Stimulated activated effector memory CD8-positive, alpha-beta T cell treated with anti-CD3 and anti-CD28 coated beads, Interleukin-12 subunit alpha, Interleukin-12 subunit beta, amount 100 ng/mL, for 72 hours (primary cell): ENCODE measurements around the gene PPCDC.

Experiments used
- ATAC-seq: fragments of 150-1000 bp; cut with Tn5 transposase; 2 replicates; pipeline ENCODE4 v1.10.0; 2021
- DNase-seq, 2 donors: peaks; one replicate each; pipeline ENCODE4 v3.0.0; 2021 to 2022; ENCODE audit warnings: low spot score in 2 of 2
- H3K27ac Mint-ChIP-seq: one replicate; pipeline ENCODE4 v1.8.0; 2022; ENCODE audit warnings: mild to moderate bottlenecking, mixed read lengths
- H3K36me3 Mint-ChIP-seq: one replicate; pipeline ENCODE4 v1.8.0; 2022; ENCODE audit warnings: mild to moderate bottlenecking, mixed read lengths
- H3K4me1 Mint-ChIP-seq: one replicate; pipeline ENCODE4 v1.8.0; 2022; ENCODE audit warnings: mixed read lengths
- H3K4me3 Mint-ChIP-seq: one replicate; pipeline ENCODE4 v1.8.0; 2022; ENCODE audit warnings: mild to moderate bottlenecking, mixed read lengths
- H3K9me3 Mint-ChIP-seq: one replicate; pipeline ENCODE4 v1.8.0; 2022; ENCODE audit warnings: mixed read lengths

Gene PPCDC

DNA sequence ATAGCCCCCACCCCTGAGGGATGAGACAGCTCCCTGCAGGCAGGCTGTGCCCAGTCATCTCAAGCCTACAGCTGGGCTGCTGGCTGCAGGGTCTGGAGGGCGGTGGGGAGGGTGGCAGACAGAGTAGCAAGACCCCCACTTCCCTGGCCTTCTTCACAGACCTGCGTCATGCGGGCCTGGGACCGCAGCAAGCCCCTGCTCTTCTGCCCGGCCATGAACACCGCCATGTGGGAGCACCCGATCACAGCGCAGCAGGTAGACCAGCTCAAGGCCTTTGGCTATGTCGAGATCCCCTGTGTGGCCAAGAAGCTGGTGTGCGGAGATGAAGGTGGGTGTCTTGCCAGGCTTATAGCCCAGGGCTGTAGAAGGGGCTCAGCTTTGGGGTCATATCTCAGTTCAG is 25.0 kb downstream of the PPCDC start:
- peaks cover 46% of the 10 kb centered on the region for H3K4me1 Mint-ChIP-seq
- no peak for DNase-seq
- H3K4me3 Mint-ChIP-seq: no peak overlapping the region
- no peak overlapping the region for H3K27ac Mint-ChIP-seq
- no peak for ATAC-seq
- H3K9me3 Mint-ChIP-seq: no peaks in the 10 kb centered on the region
- H3K36me3 Mint-ChIP-seq: peaks cover 10% of the 10 kb centered on the region

DNA sequence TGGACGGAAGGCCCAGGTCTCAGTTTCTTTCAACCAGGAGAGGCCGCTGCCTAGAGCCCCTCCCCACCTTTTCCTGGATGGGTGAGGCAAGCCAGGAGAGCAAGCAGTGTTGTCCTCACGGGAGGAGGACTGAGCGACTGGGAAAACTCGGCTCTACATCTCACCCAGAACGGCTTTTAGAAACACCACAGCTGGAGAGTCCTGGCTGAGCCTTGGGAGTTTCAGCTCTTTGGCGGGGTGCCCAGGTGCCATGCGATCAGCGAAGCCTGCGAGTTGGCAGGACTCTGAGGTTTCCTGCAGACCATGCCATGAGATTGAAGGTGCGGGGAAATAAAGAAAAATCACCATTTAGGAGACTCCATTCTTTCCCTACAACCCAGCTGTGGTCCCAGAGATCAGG is 26.0 kb downstream of the PPCDC start:
- H3K4me3 Mint-ChIP-seq: no peak overlapping the region
- H3K4me1 Mint-ChIP-seq: peaks cover 36% of the 10 kb centered on the region
- ATAC-seq (no peak), DNase-seq (no peak)
- peaks cover 10% of the 10 kb centered on the region for H3K36me3 Mint-ChIP-seq
- H3K27ac Mint-ChIP-seq: no peak overlapping the region
- H3K9me3 Mint-ChIP-seq: no peaks in the 10 kb centered on the region

DNA sequence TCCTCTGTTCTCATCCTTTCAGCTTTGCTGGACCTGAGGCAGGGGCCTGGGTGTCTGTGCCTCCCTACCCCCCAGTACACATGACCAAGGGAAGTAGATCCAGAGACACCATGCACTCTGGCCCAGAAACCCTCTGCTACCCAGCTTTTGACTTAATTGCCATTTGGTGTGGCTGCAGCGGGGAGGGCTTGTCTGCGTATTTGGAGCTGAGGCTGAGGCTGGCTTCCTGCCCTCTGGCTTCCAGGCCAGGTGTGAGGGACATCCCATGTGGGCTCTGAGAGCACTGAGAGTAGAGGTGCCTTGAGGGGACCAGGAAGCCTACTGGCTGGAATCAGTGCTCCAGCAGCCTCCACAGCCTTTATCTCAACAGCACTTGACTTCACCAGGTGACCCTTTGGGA is 26.9 kb downstream of the PPCDC start:
- H3K4me1 Mint-ChIP-seq: peaks cover 27% of the 10 kb centered on the region
- no peak overlapping the region for H3K27ac Mint-ChIP-seq
- no peaks in the 10 kb centered on the region for H3K9me3 Mint-ChIP-seq
- peaks cover 10% of the 10 kb centered on the region for H3K36me3 Mint-ChIP-seq
- no peak for DNase-seq
- ATAC-seq: no peak
- no peak overlapping the region for H3K4me3 Mint-ChIP-seq

DNA sequence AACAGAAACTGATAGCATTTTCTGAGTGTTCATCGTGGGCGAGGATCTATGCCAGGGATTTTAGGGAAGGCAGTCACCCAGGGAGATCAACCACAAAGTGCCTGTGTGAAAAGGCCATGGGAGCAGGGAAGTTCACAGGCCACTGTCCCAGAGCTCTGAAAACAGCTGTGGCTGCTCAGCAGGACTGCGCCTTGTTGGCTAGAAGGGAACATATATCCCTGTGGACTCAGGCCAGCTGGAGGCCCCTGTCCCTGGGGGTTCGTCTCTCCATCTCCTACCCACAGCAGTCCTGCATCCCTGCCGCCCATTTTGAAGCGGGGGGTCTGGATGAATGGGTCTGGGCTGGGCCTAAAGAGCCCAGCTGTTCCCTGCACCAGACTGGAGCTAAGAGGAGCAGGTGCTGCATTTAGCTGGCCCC is 27.8 kb downstream of the PPCDC start:
- H3K4me3 Mint-ChIP-seq: no peak overlapping the region
- DNase-seq (no peak), ATAC-seq (no peak)
- peaks cover 24% of the 10 kb centered on the region for H3K4me1 Mint-ChIP-seq
- H3K9me3 Mint-ChIP-seq: no peaks in the 10 kb centered on the region
- H3K27ac Mint-ChIP-seq: no peak overlapping the region
- H3K36me3 Mint-ChIP-seq: peaks cover 10% of the 10 kb centered on the region

DNA sequence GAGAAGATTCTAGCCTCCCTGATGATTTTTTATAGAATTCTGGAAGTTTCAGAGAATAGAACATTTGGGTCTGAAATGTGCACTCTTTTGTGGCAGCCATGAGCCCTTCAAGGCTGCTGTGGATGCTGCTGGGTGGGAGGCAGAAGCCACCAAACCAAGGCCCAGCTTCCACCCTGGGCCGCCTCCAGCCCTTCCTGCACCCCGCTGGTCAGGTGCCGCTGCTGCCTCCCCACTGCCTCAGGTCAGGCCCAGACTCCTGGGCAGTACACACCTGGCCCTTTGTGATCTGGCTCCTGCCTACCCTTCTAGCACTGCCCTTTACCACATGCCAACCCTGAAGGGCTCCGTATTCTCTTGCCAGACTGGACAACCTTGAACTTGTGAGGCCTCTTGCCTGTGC is 28.3 kb downstream of the PPCDC start:
- no peak for DNase-seq
- H3K4me1 Mint-ChIP-seq: peaks cover 21% of the 10 kb centered on the region
- H3K4me3 Mint-ChIP-seq: no peak overlapping the region
- H3K27ac Mint-ChIP-seq: peak overlapping the region; percentile 8
- no peaks in the 10 kb centered on the region for H3K9me3 Mint-ChIP-seq
- H3K36me3 Mint-ChIP-seq: peaks cover 10% of the 10 kb centered on the region
- ATAC-seq: no peak

DNA sequence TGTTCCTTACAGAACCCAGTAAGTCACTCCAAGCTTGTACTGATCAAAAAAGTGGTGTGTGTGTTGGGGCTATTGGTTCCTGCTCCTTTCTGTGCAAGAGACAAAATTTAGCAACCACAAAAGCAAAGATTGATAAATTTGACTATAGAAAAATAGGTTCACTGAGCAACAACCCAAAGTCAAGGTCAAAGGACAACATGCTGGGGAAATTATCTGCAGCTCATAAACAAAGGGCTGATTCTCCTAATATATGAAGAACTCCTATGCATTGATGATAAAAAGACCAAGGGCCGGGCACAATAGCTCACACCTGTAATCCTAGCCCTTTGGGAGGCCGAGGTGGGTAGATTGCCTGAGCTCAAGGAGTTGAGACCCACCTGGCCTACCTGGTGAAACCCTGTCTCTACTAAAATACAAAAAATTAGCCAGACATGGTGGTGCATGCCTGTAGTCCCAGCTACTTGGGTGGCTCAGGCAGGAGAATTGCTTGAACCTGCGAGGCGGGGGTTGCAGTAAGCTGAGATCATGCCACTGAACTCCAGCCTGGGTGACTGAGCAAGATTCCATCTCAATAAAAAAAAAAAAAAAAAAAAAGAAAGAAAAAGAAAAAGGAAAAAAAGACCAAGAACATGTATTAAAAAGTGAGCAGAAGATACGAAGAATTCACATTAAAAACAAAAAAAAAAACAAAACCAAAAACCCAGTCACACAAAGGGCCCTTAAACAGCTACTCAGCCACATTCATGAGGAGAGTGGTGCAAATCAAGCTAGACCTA is 29.8 kb downstream of the PPCDC start:
- Mint-ChIP-seq H3K27ac (no peak overlapping the region), H3K9me3 (no peaks in the 10 kb centered on the region), H3K36me3 (peaks cover 10% of the 10 kb centered on the region), H3K4me3 (no peak overlapping the region), H3K4me1 (peaks cover 8% of the 10 kb centered on the region)
- ATAC-seq (no peak), DNase-seq (no peak)

DNA sequence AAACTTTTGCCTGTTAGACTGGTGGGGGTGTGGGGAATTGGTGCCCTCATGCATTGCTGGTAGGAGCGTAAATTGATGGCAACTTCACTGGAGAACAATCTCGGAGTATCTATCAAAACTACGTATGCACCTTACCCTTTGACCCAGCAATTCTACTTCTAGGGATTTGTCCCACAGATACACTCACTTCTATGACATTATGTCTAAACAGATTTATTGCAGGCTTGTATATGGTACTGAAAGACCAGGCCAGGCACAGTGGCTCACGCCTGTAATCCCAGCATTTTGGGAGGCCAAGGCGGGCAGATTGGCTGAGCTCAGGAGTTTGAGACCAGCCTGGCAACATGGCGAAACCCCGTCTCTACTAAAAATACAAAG is 30.3 kb downstream of the PPCDC start:
- H3K4me3 Mint-ChIP-seq: no peak overlapping the region
- no peak for DNase-seq
- H3K4me1 Mint-ChIP-seq: peaks cover 8% of the 10 kb centered on the region
- no peaks in the 10 kb centered on the region for H3K9me3 Mint-ChIP-seq
- no peak for ATAC-seq
- peaks cover 7% of the 10 kb centered on the region for H3K36me3 Mint-ChIP-seq
- H3K27ac Mint-ChIP-seq: no peak overlapping the region

DNA sequence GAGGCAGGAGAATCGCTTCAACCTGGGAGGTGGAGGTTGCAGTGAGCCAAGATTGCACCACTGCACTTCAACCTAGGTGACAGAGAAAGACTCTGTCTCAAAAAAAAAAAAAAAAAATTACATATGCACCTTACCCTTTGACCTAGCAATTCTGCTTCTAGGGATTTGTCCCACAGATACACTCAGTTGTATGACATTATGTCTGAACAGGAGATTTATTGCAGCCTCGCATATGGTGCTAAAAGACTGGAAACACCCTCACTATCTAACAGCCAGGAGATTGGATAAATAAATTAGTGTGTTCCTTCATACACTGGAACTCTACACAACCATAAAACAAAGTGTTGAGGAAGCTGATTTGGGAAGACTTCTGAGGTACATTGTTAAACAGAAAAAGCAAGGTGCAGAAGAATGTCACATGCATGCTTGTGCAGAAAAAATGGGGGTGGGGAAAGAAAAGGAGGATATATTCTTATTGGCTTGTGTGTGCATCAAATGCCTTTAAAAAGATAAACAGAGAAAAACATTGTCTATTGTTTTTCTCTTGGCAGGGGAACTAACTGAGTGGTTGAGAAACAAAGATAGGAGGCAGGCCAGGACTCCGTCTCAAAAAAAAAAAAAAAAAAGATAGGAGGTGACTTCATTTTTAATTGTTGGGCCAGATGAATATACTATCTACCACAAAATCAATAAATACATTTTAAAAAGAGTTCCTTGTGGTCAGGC is 30.9 kb downstream of the PPCDC start:
- DNase-seq (no peak), ATAC-seq (no peak)
- H3K9me3 Mint-ChIP-seq: no peaks in the 10 kb centered on the region
- peaks cover 8% of the 10 kb centered on the region for H3K4me1 Mint-ChIP-seq
- no peak overlapping the region for H3K27ac Mint-ChIP-seq
- peaks cover under 1% of the 10 kb centered on the region for H3K36me3 Mint-ChIP-seq
- H3K4me3 Mint-ChIP-seq: no peak overlapping the region

DNA sequence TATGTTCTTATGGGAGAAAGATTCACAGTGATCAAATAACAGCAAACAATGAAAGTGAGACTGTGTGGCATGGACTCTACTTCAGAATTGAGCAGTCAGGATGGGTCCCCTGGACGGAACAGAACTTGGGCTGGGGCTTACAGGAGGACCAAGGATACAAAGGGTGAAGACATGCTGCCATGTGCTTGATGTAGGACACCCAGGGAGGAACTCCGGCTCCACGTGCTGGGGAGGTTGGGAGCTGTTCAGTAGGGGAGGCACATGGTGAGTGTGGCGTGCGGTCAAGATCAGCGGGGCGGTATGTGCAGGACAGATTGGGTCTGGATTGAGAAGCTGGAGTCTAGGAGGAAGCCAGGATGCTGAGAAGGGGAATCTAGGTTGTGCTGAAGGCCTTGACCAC is 32.6 kb downstream of the PPCDC start:
- DNase-seq (no peak), ATAC-seq (no peak)
- Mint-ChIP-seq H3K4me3 (no peak overlapping the region), H3K27ac (no peak overlapping the region), H3K36me3 (no peaks in the 10 kb centered on the region), H3K9me3 (no peaks in the 10 kb centered on the region), H3K4me1 (peaks cover 10% of the 10 kb centered on the region)

DNA sequence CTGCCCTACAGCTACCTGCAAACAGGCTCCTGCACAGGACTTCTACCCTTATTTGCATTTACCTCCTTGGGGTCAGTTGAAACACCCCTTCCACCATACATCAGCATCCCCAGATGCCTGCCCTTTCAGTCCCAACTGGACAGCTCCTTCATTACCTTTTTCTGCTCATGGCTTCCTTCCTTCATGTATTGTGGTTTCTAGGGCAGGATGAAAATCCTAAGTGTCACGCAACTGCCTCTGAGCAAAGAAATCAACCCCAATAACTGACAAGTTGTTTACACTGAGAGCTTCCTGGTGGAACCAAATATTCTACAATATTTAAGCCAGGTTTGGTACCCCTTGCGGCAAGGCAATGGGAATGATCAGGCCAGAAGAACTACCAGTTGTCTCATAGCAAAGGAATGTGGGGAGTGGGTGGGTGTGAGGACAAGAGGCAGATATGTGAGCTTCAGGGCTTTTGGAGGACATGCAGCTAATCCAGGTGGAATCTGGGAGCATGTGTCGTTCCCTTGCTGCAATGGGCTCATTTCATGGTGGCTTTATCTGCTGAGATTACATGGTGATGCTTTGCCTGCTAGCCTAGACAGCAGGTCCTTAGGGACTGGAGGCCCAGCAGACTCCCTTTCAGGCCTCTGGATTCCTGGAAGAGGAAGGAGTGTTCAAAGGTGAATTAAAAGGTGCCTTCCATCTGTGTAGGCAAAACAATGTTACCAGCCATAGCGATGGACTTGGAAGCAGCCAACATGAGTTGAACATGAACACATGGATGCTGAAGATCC is 34.9 kb downstream of the PPCDC start:
- H3K36me3 Mint-ChIP-seq: no peaks in the 10 kb centered on the region
- no peaks in the 10 kb centered on the region for H3K9me3 Mint-ChIP-seq
- ATAC-seq: no peak
- peaks cover 18% of the 10 kb centered on the region for H3K4me1 Mint-ChIP-seq
- DNase-seq: no peak
- H3K4me3 Mint-ChIP-seq: no peak overlapping the region
- no peak overlapping the region for H3K27ac Mint-ChIP-seq

DNA sequence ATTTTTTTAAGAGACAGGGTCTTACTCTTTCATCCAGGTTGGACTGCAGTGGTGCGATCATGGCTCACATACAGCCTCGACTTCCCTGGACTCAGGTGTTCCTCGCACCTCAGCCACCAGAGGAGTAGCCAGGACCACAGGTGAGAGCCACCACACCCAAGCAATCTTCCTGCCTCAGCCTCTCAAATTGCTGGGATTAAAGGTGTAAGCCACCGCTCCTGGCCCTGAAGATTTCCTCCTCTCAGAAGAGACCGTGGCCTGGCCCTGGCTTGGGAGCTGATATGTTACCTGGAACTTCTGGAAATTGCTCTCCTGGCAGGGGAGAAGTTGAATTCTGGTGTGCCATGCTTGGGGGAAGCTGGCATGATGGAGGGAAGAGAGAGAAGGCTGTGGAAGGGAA is 36.2 kb downstream of the PPCDC start:
- Mint-ChIP-seq H3K4me1 (peaks cover 23% of the 10 kb centered on the region), H3K27ac (no peak overlapping the region), H3K9me3 (no peaks in the 10 kb centered on the region), H3K36me3 (no peaks in the 10 kb centered on the region), H3K4me3 (no peak overlapping the region)
- DNase-seq: peak in 1 of 2 donors; percentile 25
- ATAC-seq: no peak

DNA sequence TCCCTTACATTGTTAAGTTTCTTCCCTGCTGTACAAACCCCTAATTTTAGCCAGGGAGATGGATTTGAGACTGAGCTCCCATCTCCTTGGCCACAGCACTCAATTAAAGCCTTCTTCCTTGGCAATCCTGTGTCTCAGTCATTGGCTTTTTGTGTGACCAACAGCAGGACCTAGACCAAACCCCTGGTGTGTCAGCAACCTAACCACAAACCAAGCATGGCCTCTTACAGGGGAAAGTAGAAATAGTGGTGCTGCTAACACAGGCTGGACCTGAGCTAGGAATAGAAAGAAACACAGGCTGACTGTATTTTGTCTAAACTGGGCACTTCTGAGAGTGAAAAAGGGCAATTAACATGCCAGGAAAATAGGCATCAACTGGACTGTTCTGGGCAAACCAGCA is 37.9 kb downstream of the PPCDC start:
- H3K36me3 Mint-ChIP-seq: no peaks in the 10 kb centered on the region
- ATAC-seq: peak; percentile 88
- peaks cover 29% of the 10 kb centered on the region for H3K4me1 Mint-ChIP-seq
- H3K27ac Mint-ChIP-seq: no peak overlapping the region
- H3K9me3 Mint-ChIP-seq: no peaks in the 10 kb centered on the region
- peak in 1 of 2 donors; percentile 55 for DNase-seq
- no peak overlapping the region for H3K4me3 Mint-ChIP-seq

DNA sequence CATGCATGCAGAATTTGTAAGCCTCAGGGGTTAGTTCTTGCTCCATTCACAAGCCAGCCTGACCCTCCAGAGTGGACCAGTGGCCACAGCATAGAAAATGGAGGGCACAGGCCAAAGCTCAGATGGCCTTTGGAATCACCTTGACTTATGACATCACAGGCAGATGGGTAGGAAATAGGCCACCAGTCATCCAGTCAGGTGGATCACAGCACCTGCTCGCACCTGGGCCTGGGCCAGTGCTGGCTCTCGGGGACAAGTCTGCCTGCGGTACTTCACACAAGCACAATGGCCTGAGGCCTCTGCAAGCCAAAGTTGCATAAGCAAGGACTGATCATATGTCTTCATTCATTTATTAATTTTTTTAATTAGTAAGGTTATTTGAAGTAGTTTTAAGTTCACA is 39.3 kb downstream of the PPCDC start:
- peaks cover 43% of the 10 kb centered on the region for H3K4me1 Mint-ChIP-seq
- no peak overlapping the region for H3K27ac Mint-ChIP-seq
- DNase-seq (peak in 1 of 2 donors; percentile 38), ATAC-seq (no peak)
- H3K9me3 Mint-ChIP-seq: no peaks in the 10 kb centered on the region
- no peak overlapping the region for H3K4me3 Mint-ChIP-seq
- H3K36me3 Mint-ChIP-seq: no peaks in the 10 kb centered on the region

DNA sequence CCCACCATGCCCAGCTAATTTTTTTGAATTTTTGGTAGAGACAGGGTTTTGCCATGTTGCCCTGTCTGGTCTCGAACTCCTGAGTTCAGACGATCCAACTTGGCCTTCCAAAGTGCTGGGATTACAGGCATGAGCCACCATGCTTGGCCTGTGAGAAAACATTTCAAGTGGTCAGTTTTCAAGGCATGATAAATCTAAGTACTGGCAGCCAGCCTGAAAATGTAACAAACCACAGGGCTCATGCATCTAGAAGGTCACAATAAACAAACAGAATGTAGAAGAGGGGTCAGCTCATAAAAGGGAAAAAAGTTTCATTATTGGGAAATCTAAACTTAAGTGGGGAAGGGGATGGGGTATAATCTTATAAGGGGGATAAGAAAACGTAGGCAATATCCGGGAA is 39.9 kb downstream of the PPCDC start:
- no peak overlapping the region for H3K4me3 Mint-ChIP-seq
- ATAC-seq (no peak), DNase-seq (peak in 1 of 2 donors; percentile 25)
- no peaks in the 10 kb centered on the region for H3K9me3 Mint-ChIP-seq
- no peak overlapping the region for H3K27ac Mint-ChIP-seq
- peaks cover 45% of the 10 kb centered on the region for H3K4me1 Mint-ChIP-seq
- no peaks in the 10 kb centered on the region for H3K36me3 Mint-ChIP-seq

DNA sequence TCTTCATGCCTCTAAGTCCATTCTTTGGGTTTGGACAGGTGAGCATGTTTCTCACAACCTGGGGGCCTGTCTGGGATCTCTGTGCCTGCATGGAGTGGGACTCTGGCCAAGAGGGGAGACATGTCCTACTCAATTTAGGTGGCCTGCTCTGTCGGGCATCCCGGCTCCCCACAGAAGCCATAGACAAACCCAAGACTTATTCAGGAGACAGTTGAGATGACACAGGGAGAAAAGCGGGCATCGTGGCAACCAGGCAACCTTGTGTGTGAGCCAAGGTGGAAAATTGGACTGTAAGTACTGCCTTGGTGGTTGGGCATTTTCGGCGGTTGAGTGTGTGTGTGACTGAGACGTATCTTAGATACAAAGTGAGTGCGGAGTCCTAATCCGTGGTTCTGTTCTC is 40.5 kb downstream of the PPCDC start:
- Mint-ChIP-seq H3K4me1 (peaks cover 51% of the 10 kb centered on the region), H3K4me3 (no peak overlapping the region)
- peak in 1 of 2 donors; percentile 44 for DNase-seq

More for the DNA sequence above, 40.5 kb downstream of the PPCDC start:
- Mint-ChIP-seq H3K27ac (no peak overlapping the region), H3K9me3 (no peaks in the 10 kb centered on the region), H3K36me3 (no peaks in the 10 kb centered on the region)
- no peak for ATAC-seq
